NT2/D1 (cell line): ENCODE results near the gene USP17L5.
"Not testable (repeated sequence)": the region's sequence is repeated elsewhere in the genome, so short reads cannot be mapped to it uniquely, and the experiment has no call there.

Source experiments
- DNase-seq: peaks from one replicate; pipeline ENCODE4 v3.0.0-alpha.2; 2011; ENCODE audit warnings: low read depth, low spot score
- H3K27me3 ChIP-seq: 2 replicates; pipeline ENCODE4 v1.6.0; 2011; ENCODE audit warnings: mild to moderate bottlenecking; ENCODE audit not compliant: insufficient read length, insufficient read depth
- H3K36me3 ChIP-seq: 2 replicates; pipeline ENCODE4 v1.6.1; 2011; ENCODE audit warnings: mild to moderate bottlenecking, low read length, mixed read lengths; ENCODE audit not compliant: insufficient read depth, insufficient read length
- H3K4me1 ChIP-seq: 2 replicates; pipeline ENCODE4 v1.5.1; 2011; ENCODE audit not compliant: insufficient read depth, insufficient read length
- H3K4me3 ChIP-seq: 2 replicates; pipeline ENCODE4 v1.5.1; 2011; ENCODE audit warnings: low read depth; ENCODE audit not compliant: insufficient read length
- H3K9ac ChIP-seq: 2 replicates; pipeline ENCODE4 v1.6.0; 2011; ENCODE audit warnings: low read depth; ENCODE audit not compliant: insufficient read length
- H3K9me3 ChIP-seq: 2 replicates; pipeline ENCODE4 v1.5.1; 2011; ENCODE audit warnings: mild to moderate bottlenecking, low read length; ENCODE audit not compliant: insufficient read depth

Gene USP17L5, protein sequence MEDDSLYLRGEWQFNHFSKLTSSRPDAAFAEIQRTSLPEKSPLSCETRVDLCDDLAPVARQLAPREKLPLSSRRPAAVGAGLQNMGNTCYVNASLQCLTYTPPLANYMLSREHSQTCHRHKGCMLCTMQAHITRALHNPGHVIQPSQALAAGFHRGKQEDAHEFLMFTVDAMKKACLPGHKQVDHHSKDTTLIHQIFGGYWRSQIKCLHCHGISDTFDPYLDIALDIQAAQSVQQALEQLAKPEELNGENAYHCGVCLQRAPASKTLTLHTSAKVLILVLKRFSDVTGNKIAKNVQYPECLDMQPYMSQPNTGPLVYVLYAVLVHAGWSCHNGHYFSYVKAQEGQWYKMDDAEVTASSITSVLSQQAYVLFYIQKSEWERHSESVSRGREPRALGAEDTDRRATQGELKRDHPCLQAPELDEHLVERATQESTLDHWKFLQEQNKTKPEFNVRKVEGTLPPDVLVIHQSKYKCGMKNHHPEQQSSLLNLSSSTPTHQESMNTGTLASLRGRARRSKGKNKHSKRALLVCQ

DNA sequence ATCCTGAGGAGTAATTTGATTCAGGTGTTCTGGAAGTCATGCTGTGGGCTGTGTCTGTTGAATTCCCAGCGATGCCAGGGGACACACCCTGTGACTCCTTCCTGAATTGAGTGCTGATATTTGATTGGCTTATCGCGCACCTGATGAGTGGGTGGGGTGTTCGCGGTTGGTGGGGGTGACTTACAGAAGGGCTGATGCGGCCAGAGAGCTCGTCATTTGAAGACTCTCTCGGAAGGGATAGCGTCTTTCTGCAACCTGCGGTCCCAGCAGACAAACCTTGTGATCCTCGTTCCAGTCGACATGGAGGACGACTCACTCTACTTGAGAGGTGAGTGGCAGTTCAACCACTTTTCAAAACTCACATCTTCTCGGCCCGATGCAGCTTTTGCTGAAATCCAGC is at the start of gene USP17L5:
Gene USP17L5, plus strand, starts transcription at position 301 of the 400 bp plus-strand sequence. Its CDS starts 0 bp downstream, at position 301.
- H3K9me3 ChIP-seq, H3K4me1 ChIP-seq, H3K27me3 ChIP-seq, H3K4me3 ChIP-seq, H3K9ac ChIP-seq, DNase-seq, H3K36me3 ChIP-seq: not testable (repeated sequence)

DNA sequence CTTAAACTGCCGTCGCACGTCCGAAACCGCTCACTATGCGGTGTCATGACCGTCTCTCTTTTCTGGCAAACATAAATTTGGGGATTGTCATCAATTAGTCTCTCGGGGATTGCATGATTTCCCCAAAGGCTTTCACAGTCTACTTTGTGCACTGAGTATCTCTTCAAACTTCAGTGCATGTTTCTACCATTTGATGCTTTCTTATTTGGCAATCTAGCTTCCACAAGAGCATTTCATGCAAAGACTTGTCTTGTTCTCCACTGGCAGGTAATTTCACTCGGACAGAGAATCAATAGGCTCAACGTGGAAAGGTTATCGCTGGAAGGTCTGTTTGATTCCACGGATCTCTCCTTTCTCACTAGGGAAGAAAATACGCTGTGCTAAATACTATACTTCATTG is 15.0 kb upstream of the USP17L5 start:
- H3K36me3 ChIP-seq, H3K9ac ChIP-seq, H3K27me3 ChIP-seq, DNase-seq, H3K4me1 ChIP-seq, H3K4me3 ChIP-seq, H3K9me3 ChIP-seq: not testable (repeated sequence)

DNA sequence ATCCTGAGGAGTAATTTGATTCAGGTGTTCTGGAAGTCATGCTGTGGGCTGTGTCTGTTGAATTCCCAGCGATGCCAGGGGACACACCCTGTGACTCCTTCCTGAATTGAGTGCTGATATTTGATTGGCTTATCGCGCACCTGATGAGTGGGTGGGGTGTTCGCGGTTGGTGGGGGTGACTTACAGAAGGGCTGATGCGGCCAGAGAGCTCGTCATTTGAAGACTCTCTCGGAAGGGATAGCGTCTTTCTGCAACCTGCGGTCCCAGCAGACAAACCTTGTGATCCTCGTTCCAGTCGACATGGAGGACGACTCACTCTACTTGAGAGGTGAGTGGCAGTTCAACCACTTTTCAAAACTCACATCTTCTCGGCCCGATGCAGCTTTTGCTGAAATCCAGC is 14.3 kb upstream of the USP17L5 start, which contains the start of gene USP17L24:
Gene USP17L24, plus strand, starts transcription at position 301 of the 400 bp plus-strand sequence. Its CDS starts 0 bp downstream, at position 301.
- not testable (repeated sequence) for H3K9me3 ChIP-seq, H3K27me3 ChIP-seq, H3K4me1 ChIP-seq

DNA sequence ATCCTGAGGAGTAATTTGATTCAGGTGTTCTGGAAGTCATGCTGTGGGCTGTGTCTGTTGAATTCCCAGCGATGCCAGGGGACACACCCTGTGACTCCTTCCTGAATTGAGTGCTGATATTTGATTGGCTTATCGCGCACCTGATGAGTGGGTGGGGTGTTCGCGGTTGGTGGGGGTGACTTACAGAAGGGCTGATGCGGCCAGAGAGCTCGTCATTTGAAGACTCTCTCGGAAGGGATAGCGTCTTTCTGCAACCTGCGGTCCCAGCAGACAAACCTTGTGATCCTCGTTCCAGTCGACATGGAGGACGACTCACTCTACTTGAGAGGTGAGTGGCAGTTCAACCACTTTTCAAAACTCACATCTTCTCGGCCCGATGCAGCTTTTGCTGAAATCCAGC is 9.6 kb upstream of the USP17L5 start, which contains the start of gene USP17L25:
Gene USP17L25, plus strand, starts transcription at position 301 of the 400 bp plus-strand sequence. Its CDS starts 0 bp downstream, at position 301.
- H3K4me1 ChIP-seq, H3K9me3 ChIP-seq, DNase-seq, H3K9ac ChIP-seq, H3K4me3 ChIP-seq, H3K36me3 ChIP-seq, H3K27me3 ChIP-seq: not testable (repeated sequence)

More for the DNA sequence above, 14.3 kb upstream of the USP17L5 start, which contains the start of gene USP17L24:
- not testable (repeated sequence) for H3K4me3 ChIP-seq, H3K9ac ChIP-seq, H3K36me3 ChIP-seq, DNase-seq

DNA sequence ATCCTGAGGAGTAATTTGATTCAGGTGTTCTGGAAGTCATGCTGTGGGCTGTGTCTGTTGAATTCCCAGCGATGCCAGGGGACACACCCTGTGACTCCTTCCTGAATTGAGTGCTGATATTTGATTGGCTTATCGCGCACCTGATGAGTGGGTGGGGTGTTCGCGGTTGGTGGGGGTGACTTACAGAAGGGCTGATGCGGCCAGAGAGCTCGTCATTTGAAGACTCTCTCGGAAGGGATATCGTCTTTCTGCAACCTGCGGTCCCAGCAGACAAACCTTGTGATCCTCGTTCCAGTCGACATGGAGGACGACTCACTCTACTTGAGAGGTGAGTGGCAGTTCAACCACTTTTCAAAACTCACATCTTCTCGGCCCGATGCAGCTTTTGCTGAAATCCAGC is 4.8 kb upstream of the USP17L5 start, which contains the start of gene USP17L26:
Gene USP17L26, plus strand, starts transcription at position 301 of the 400 bp plus-strand sequence. Its CDS starts 0 bp downstream, at position 301.
- DNase-seq, H3K36me3 ChIP-seq, H3K4me3 ChIP-seq, H3K9me3 ChIP-seq, H3K27me3 ChIP-seq, H3K9ac ChIP-seq, H3K4me1 ChIP-seq: not testable (repeated sequence)

DNA sequence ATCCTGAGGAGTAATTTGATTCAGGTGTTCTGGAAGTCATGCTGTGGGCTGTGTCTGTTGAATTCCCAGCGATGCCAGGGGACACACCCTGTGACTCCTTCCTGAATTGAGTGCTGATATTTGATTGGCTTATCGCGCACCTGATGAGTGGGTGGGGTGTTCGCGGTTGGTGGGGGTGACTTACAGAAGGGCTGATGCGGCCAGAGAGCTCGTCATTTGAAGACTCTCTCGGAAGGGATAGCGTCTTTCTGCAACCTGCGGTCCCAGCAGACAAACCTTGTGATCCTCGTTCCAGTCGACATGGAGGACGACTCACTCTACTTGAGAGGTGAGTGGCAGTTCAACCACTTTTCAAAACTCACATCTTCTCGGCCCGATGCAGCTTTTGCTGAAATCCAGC is 4.6 kb downstream of the USP17L5 start, which contains the start of gene USP17L27:
Gene USP17L27, plus strand, starts transcription at position 301 of the 400 bp plus-strand sequence. Its CDS starts 0 bp downstream, at position 301.
- H3K4me3 ChIP-seq, H3K27me3 ChIP-seq, DNase-seq, H3K9me3 ChIP-seq, H3K9ac ChIP-seq, H3K4me1 ChIP-seq, H3K36me3 ChIP-seq: not testable (repeated sequence)

DNA sequence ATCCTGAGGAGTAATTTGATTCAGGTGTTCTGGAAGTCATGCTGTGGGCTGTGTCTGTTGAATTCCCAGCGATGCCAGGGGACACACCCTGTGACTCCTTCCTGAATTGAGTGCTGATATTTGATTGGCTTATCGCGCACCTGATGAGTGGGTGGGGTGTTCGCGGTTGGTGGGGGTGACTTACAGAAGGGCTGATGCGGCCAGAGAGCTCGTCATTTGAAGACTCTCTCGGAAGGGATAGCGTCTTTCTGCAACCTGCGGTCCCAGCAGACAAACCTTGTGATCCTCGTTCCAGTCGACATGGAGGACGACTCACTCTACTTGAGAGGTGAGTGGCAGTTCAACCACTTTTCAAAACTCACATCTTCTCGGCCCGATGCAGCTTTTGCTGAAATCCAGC is 9.4 kb downstream of the USP17L5 start, which contains the start of gene USP17L28:
Gene USP17L28, plus strand, starts transcription at position 301 of the 400 bp plus-strand sequence. Its CDS starts 0 bp downstream, at position 301.
- not testable (repeated sequence) for H3K9me3 ChIP-seq, H3K27me3 ChIP-seq, H3K4me1 ChIP-seq, H3K9ac ChIP-seq, H3K36me3 ChIP-seq, H3K4me3 ChIP-seq, DNase-seq

DNA sequence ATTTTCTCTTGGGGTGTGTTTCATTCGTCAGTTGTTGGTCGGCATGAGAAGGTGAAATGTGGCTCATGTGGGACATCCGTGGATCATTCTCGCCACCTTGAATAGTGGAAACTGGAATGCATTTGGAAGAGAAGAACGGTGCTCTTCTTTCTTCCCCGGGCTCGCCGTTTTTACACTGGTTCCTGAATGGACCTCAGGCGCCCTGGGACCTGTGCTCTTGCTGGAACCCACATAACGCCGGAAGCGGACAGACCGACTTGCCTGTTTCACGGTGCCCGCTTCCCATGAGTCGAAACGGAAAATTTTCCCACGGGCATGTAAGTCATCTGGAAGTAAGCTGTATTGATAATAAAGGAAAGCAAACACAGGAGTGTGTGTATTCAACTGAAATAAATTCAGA is 11.7 kb downstream of the USP17L5 start:
- not testable (repeated sequence) for H3K4me1 ChIP-seq, H3K9me3 ChIP-seq, H3K27me3 ChIP-seq, H3K9ac ChIP-seq, H3K36me3 ChIP-seq, DNase-seq, H3K4me3 ChIP-seq

DNA sequence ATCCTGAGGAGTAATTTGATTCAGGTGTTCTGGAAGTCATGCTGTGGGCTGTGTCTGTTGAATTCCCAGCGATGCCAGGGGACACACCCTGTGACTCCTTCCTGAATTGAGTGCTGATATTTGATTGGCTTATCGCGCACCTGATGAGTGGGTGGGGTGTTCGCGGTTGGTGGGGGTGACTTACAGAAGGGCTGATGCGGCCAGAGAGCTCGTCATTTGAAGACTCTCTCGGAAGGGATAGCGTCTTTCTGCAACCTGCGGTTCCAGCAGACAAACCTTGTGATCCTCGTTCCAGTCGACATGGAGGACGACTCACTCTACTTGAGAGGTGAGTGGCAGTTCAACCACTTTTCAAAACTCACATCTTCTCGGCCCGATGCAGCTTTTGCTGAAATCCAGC is 14.1 kb downstream of the USP17L5 start, which contains the start of gene USP17L29:
Gene USP17L29, plus strand, starts transcription at position 301 of the 400 bp plus-strand sequence. Its CDS starts 0 bp downstream, at position 301.
- H3K27me3 ChIP-seq, DNase-seq, H3K4me1 ChIP-seq, H3K36me3 ChIP-seq, H3K4me3 ChIP-seq, H3K9ac ChIP-seq, H3K9me3 ChIP-seq: not testable (repeated sequence)

DNA sequence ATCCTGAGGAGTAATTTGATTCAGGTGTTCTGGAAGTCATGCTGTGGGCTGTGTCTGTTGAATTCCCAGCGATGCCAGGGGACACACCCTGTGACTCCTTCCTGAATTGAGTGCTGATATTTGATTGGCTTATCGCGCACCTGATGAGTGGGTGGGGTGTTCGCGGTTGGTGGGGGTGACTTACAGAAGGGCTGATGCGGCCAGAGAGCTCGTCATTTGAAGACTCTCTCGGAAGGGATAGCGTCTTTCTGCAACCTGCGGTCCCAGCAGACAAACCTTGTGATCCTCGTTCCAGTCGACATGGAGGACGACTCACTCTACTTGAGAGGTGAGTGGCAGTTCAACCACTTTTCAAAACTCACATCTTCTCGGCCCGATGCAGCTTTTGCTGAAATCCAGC is 23.6 kb downstream of the USP17L5 start, which contains the start of gene USP17L30:
Gene USP17L30, plus strand, starts transcription at position 301 of the 400 bp plus-strand sequence. Its CDS starts 0 bp downstream, at position 301.
- not testable (repeated sequence) for DNase-seq, H3K4me3 ChIP-seq, H3K36me3 ChIP-seq, H3K4me1 ChIP-seq, H3K27me3 ChIP-seq, H3K9ac ChIP-seq, H3K9me3 ChIP-seq

DNA sequence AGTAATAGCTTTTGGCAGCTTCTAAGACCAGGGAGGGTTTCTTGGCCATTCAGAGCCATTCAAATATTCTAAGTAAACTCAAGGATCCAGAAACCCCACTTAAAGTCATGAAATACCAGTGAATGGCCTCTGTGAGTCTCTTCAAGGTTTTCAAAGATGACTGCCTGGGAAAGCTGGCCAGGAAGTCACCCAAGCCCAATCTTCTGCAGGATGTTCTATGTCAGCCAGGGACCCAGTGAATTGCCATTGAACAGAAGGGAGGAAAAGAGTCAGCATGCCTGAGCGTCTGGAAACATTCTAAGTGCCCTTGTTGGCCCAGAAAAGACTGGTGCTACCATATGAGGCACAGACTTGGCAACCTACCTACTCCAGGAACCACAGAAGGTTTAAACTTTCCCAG is 40.7 kb downstream of the USP17L5 start:
- H3K4me3 ChIP-seq, H3K27me3 ChIP-seq, H3K9me3 ChIP-seq, H3K4me1 ChIP-seq, H3K36me3 ChIP-seq, H3K9ac ChIP-seq, DNase-seq: not testable (repeated sequence)
